Hematopoietic multipotent progenitor cell treated with erythropoietin and hydrocortisone succinate and interleukin-3 and kit ligand, for 8 days (in vitro differentiated cells): ENCODE measurements around the gene POM121L2.
A peak's percentile ranks its signal among the peaks of the same experiment; 100 is the strongest.
"Not testable (repeated sequence)": the region's sequence is repeated elsewhere in the genome, so short reads cannot be mapped to it uniquely, and the experiment has no call there.

Experiments
- DNase-seq: peaks from one replicate; pipeline ENCODE4 v3.0.0-alpha.2; 2015

POM121L2 gene

DNA sequence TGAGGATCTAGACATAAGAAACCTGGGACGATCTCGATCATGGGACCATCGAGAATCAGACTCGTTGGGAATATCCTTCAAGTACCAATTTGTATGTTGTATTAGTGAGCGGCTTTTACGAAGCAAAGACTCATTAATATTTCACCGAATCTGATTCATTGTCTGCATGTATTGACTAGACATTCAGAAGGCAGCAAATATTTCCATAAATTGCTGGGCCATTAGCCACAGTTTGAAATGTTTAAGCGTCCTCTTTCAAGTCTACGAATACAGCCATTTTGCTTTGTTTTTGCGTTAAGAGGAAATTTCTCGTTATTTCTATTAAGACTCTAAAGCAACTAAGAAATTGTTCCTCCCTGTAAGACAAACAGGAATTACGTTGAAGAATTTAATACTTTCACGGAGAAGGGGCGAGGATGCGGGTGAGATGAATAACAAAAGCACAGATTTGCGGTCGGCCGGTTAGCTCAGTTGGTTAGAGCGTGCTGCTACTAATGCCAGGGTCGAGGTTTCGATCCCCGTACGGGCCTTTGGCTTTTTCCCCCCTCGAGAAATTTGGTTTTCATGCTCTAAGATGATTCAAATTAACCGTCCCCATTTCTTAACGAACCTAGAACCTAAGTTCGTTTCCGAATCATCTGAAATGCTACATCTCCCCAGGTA, 18.5 kb downstream of the POM121L2 start:
- DNase-seq = no peak

DNA sequence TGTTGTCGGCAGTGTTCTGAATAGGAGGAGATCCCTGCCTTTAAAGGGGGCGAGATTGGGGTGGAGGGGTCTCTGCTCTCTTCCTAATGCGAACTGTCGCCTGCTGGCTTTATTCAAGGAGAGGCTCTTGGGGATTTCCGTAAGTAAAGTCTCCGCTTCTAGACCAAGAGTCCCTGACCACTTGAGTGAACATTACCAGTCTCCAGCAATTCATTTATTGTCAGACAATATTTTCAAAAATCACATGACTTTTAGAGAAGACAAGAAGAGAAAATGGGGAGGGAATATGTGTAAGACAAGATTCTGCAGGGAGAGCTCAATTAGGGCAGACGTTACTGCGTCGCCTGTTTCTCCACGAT, 21.2 kb downstream of the POM121L2 start:
- DNase-seq = no peak

DNA sequence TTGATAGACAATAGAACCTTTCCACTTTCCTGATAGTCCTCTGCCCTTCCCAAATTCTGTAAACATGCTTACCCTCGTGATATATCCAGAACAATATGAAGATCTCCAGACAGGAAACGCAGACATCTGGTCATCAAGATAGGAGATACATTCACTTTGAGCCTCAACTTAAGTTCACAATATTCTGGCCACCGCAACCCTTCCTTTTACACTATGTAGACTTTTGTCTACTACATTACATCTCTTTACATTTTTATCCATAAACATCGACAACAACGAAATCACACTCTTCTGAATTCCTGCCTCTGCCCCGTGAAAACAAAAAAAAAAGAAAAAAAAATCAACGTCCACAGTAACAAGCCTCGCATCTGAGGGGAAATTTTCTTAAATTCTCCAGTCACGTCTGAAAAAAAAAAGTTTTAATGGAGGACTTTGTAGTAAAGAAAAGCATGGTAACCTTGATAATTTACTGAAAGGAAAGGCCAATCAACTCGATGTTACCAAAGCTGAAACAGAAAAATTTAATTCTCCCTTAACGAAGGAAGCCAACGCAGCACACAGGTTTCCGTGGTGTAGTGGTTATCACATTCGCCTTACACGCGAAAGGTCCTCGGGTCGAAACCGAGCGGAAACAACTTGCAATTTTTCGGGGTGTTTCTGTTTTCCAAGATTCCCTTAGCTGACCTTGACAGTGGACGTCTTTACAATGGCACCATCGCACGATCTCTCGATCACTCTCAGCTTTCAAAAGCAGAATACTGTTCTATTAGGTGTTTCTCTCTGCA, 21.8 kb downstream of the POM121L2 start:
- DNase-seq = peak; percentile 37

DNA sequence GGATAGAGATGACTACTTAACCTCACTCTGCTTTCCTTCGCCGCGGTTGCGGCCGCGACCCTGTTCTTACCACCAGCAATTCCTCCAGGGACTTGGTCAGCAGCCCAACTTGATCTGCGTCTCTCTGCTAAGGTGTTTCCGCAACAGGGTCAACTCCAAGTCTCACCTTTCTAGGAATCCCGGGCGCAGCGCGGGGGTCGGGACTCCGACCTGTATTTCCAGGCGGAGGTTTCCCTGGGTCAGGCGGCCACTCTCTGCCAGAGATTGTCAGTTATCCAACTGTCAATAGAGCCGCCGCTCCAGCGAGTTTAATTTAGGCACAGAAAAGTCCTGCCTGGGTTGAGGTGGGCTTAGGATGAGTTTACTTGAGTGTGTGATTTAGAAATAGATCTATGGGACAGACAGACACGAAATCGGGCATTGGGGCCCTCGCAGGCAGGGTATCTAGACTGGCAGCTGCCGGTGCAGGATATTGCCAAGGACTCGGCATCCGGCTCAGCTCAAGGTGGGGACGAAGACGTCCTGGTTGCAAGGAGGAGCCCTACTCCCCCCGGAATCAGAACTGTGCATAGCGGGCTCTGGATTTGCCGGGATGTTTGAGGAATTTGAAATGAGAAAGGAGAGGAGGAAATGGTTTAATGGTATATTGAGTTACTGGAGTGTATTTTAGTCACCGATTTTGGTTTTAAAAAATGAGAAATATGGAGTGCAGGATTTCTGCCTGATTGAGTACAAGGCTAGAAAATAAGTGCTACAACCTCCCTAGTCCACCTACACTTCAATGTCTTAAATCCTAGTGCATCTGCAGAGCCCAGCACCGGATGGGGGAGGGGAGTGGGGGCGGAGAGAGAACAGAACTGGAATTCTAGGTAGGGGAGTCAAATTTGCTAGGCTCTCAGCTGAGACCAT, 23.7 kb downstream of the POM121L2 start:
- DNase-seq = no peak

DNA sequence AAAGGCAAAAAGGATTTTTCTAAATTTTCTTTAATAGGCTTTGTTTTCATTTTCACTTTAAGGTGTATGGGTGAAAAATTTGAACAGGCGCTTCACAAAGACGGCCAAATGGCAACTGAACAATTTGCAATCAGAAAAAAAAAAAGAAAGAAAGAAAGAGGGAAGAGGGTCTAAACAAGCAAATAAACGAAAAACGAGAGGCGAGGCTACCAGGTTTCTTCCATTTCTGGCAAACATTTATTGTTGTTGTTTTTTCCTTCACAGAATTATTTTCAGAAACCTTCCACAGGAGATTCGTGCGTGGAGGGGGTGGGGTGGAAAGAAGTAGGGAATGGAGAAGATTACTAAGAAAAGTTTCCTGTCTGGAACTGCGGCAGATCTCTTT, 24.3 kb downstream of the POM121L2 start:
- no peak for DNase-seq

DNA sequence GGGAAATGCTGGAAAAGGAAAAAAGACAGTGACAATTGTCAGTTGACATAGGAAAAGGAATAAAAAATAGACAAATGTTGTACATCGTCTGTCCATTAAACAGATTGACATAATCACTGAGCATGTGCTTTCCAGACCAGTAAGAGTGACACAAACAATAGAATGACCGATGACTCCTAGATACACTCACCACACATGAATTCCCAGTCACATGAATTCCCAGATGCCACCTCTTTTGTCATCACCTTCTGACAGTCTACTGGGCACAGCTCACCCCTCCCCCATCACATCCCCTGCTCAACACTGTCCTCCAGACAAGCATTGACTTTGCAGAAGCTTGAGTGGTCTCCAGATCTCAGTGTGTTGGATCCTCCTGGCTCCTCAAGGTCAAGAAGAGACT, 25.9 kb downstream of the POM121L2 start:
- DNase-seq = no peak

DNA sequence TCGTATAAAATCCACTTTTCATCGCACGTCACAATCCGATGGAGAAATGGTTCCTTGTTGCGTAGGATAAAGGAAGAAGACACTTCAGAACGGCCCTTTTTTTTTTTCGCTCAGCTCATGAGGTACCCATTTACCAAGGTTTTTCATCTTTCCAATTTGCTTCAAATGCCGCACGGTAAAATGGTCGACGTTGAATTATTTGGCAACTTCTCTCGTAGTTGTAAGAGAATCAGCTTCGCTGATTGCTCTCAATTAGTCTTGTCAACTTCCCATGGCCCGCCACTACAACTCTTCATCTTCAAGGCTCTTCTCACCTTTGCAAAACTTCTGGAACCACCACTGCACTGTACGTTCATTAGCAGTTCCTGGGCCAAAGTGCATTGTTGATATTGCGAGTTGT, 28.8 kb downstream of the POM121L2 start:
- DNase-seq = no peak

DNA sequence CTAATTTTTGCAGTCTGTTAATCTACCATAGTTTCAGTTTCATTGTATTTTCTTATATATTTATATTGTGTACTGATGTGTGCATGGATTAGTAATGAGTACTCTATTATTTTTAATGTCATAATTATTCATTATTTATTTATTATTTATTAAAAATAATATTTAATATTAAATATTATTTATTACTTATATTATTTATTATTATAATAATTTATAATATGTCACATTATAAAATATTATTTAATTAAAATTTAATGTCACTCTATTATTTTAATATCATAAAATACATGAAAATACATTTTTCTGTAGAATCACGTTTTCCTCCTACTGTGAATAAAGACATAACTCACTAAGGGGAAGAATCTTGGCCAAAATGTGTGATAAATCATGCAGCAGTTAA, 30.5 kb downstream of the POM121L2 start:
- DNase-seq = no peak

DNA sequence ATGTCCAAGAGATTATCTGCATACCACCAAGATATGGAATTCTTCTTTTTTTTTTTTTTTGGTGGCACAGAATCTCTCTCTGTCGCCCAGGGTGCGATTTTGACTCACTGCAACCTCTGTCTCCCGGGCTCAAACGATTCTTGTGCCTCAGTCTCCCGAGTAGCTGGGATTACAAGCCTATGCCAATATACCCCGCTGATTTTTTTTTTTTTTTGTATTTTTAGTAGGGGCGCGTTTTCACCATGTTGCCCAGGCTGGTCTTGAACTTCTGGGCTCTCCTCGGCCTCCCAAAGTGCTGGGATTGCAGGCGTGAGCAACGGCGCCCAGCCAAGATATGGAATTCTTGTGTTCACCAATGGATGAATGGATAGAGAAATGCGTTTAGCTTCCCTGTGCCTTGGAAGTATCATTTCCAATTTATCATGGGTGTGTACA, 31.0 kb downstream of the POM121L2 start:
- DNase-seq = no peak

DNA sequence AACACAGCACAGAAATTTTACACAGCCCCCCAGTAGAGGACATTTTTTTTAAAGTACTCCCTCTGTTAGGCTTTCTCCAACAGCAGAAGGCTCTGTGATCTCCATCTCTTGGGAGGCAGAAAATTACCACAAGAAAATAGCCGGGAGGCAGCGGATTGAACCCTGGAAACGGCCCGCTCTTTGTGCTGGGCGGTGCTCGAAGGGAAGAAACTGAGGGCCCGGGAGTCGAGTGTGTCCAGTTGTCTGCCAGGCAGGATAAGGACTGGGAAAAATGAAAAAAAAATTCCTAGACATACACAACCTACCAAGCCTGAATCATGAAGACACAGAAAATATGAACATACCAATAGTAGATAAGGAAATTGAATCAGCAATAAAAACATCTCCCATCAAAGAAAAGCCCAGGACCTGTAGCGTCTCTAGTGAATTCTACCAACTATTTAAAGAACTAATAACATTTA, 31.5 kb downstream of the POM121L2 start:
- no peak for DNase-seq

DNA sequence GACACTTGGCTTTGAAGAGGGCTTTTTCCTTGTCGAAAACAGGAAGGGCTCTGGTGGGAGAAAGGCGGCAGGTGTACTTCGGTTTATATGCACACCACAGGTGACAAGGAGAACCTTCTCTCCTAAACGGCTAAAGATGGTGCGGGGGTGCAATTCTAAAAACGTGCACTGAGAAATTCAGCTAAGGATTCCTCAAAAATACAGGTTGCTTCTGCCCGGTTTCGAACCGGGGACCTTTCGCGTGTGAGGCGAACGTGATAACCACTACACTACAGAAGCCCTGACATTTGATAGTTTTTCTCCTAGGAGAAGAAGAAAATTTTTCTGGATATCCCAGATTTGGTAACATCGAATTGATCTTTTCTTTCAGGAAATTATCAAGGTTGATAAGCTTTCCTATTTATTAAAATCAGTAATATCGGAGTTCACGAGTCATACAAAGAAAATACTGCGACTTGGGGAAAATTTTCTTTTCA, 32.0 kb downstream of the POM121L2 start:
- peak; percentile 77 for DNase-seq

DNA sequence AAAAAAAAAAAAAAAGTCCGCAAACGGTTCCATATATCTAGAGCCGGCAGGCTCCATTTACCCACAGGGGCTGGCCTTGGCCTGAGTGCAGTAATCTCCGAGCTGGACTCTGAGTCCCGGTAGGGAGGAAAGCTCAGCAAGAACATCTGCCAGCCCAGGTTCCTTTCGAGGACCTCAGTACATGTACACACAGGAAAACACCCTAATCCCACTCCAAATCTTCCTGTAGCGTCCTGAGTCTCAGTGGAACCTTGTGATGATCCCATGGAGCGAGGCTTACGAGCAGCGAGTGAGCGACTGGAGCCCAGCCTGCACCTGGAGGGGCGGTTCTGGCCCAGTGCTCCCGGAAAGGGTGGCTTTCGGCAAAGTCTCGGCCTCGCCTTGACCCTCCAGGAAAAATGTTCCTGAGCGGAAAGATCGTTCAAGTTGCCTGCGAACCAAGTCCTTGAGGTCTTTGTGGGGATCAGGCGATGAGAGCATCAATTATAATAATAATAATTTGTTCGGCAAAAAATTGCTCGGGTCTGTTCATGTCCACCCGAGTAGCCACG, 32.5 kb downstream of the POM121L2 start:
- no peak for DNase-seq

DNA sequence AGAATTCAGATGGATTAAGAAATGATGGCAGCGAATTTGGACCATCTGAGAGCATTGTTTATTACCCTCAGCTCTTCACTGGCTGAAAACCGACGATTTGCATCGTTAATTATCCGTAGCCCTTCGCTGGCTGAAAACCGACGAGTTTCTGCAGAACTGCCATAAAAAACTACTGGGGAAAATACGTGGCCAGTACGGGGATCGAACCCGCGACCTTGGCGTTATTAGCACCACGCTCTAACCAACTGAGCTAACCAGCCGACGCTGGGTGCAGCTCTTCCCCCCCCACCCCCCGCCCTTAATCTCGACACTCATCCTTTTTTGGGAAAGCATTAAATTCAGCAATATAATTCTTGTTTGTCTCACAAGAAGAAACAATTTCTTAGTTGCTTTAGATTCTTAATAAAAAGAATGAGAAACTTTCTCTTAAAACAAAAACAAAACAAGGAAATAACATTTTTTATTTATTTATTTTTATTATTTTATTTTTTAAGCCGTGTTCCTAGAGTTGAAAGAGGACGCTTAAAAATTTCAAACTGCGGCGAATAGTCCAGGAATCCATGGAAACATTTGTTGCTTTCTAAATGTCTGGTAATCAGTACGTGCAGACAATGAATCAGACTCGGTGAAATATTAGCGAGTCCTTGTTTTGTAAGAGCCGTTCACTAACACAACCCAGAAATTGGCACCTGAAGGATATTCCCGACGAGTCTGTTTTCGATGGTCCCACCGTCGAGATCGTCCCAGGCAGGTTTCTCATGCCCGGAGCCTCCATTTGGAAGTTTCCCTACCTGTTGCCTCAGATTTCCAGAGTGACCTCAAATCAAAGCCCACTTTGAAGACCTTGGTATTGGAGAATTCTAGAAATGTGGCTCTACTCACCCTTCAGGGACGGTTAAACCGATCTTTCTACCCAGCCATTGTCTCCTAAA, 36.8 kb downstream of the POM121L2 start:
- DNase-seq = no peak

DNA sequence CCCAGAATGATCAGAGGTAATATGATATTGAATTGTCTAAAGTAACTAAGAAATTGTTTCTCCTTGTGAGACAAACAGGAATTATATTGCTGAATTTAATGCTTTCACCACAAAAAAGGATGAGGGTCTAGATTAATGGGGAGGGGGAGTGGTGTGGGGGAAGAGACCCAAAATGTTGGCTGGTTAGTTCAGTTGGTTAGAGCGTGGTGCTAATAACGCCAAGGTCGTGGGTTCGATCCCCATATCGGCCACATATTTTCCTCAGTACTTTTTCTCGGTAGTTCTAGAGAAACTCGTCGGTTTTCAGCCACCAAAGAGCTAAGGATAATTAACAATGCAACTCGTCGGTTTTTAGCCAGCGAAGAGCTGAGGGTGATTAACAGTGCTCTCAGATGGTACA, 38.3 kb downstream of the POM121L2 start:
- no peak for DNase-seq

DNA sequence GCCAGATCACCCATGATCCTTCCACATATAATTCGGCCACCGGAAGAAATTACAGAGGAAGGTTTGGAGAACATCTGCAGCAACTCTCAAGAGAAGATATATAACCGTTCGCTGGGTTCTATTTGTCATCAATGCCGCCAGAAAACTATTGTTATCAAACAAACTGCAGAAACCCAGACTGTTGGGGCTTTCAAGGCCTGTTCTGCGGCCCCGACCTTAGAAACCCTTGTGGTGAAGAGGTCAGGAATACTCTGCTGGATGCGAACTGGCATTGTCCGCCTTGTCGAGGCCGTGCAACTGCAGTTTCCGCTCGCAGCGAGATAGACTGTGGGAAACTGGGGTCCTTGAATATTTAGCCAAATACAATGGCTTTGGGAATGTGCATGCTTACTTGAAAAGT, 43.3 kb downstream of the POM121L2 start:
- DNase-seq = no peak

DNA sequence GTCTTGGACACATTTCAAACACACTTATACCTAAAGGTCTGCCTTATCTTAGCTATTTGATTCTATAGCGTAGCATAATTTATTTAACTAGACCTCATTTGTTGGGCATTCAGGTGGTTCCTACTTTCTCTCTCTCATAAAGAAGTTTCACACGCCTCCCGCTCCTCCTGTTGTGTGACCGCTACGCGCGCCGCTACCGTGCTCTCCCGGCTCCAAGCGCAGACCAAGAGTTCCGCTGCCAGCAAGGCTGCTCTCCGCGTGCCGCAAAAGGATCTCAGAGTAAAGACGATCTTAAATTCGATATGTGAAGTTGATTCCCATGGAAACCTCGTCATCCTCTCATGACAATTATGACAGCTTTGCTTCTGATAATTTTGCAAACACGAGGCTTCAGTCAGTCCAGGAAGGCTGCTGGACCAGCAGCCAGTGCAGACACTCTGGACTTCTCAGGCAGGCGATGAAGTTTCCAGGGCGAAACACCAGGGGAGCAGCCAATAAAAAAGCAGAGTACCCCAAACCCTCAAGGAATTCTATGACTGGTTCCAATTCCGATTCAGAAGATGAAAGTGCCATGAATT, 44.1 kb downstream of the POM121L2 start:
- no peak for DNase-seq

DNA sequence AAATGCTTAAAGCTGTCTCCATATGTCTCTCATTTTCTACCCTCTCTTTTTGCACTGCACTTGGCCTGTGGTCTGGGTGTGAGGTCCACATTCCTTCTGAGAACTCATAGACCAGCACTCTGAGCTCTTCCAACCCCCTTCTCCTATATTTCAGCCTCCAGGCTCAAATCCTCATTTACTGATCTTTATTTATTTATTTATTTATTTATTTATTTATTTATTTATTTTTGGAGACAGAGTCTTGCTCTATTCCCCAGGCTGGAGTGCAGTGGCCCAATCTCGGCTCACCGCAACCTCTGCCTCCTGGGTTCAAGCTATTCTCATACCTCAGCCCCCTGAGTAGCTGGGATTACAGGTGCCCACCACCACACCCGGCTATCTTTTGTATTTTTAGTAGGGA, 45.1 kb downstream of the POM121L2 start:
- DNase-seq = not testable (repeated sequence)

DNA sequence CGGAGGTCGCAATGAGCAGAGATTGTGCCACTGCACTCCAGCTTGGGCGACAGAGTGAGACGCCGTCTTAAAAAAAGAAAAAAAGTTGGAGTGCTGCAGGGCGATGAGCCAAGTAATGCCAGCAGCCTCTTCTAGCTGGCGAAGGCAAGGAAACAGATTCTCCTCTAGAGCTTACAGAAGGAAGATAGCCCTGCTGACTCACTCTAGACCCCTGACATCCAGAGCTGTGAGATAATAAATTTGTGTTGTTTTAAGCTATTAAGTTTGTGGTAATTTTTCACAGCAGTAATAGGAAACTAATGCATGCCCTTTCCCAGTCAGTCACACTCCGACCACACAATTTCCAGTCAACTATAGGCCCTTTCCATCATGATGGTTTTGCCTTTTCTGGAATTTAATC, 48.2 kb downstream of the POM121L2 start:
- no peak for DNase-seq

DNA sequence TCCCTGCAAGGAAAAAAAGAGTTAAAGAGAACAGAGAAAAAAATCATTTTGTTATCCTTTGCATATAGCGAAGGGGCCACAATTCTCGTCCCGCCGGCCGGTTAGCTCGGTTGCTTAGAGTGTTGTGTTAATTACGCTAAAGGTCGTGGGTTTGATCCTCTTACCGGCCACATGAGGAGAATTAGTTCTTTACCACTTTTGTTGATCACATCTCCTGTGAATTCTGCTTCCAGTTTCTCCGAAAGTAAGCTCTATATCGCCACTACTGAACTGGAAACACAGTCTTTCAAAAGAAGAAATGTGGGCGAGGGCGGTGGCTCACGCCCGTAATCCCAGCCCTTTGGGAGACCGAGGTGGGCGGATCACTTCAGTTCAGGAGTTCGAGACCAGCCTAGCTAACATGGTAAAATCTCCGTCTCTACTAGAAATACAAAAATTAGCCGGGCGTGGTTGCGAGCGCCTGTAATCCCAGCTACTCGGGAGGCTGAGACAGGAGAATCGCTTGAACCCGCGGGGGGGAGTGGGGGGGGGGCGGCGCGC, 51.2 kb downstream of the POM121L2 start:
- no peak for DNase-seq

DNA sequence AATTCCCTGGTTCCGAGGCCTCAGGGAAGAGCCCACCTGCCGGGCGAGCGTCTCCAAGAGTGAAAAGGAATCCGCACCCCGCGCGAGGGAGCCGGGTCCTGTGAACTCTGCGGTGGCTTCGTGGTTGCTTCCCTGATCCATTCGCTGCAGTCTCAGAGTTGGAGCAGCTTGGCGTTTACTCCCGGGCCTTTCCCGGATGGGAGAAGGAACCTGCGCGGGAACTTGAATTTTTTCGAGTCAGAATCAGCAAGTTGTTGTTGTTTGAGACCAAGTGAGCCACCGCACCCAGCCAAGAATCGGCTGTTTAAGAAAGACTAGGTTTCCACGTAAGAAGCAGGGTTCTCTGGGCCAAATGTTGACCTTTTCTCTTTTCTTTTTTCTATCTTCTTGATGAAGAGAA, 51.7 kb downstream of the POM121L2 start:
- DNase-seq = no peak
